K562 (cell line): ENCODE results near the gene TMEM184B. TPM values are rescaled to one million over a fixed set of nuclear protein-coding genes. Genes with fewer than 3 reads are reported as not detected.
A peak's percentile ranks its signal among the peaks of the same experiment; 100 is the strongest.

ENCODE experiments used
- CBX2 ChIP-seq: fragments of 200-600 bp; sonication (generic); IDR thresholded peaks from one replicate; pipeline ENCODE4 v1.6.1; 2012; ENCODE audit warnings: mild to moderate bottlenecking, low read length, inconsistent platforms; ENCODE audit not compliant: insufficient read depth, poor library complexity, severe bottlenecking
- CXXC5 ChIP-seq: fragments of 250-450 bp; sonication (Bioruptor Pico); IDR thresholded peaks from 2 replicates; pipeline ENCODE4 v1.8.0; 2022; ENCODE audit warnings: inconsistent platforms, mild to moderate bottlenecking, moderate library complexity
- DACH1 ChIP-seq: fragments of 450-650 bp; IDR thresholded peaks from 2 replicates; pipeline ENCODE4 v1.6.1; 2018; ENCODE audit not compliant: partially characterized antibody
- FOXA3 ChIP-seq, 2 experiments: fragments of 450-650 bp in 1 of 2; sonication (generic) in 1 of 2; formaldehyde crosslinking; IDR thresholded peaks in 1 of 2; conservative IDR thresholded peaks in 1 of 2; 2 replicates each; pipeline versions ENCODE4 v1.4.0 to v1.8.0; 2020 to 2022; ENCODE audit warnings: mild to moderate bottlenecking in 2 of 2, missing genetic modification reagents in 1 of 2
- HES1 ChIP-seq: fragments of 450-650 bp; IDR thresholded peaks from 2 replicates; pipeline ENCODE4 v1.6.1; 2016; ENCODE audit warnings: low read depth, mild to moderate bottlenecking, moderate library complexity
- HNRNPL ChIP-seq: fragments of 200-400 bp; formaldehyde crosslinking; IDR thresholded peaks from 2 replicates; pipeline ENCODE4 v1.6.1; 2017; ENCODE audit warnings: low read depth, mild to moderate bottlenecking, low read length
- KAT8 ChIP-seq: fragments of 450-650 bp; IDR thresholded peaks from 2 replicates; pipeline ENCODE4 v1.6.1; 2016; ENCODE audit warnings: low read depth, mild to moderate bottlenecking
- MED1 ChIP-seq: sonication (generic); formaldehyde crosslinking; IDR thresholded peaks from 2 replicates; pipeline ENCODE4 v1.8.1; 2023; ENCODE audit warnings: missing genetic modification reagents, borderline replicate concordance
- NRF1 ChIP-seq, 2 experiments: fragments of 450-650 bp; IDR thresholded peaks in 1 of 2; conservative IDR thresholded peaks in 1 of 2; 2 replicates each; pipeline ENCODE4 v1.6.1; 2014; ENCODE audit warnings: mild to moderate bottlenecking in 2 of 2
- PREB ChIP-seq: sonication (generic); formaldehyde crosslinking; IDR thresholded peaks from 2 replicates; pipeline ENCODE4 v1.8.1; 2023; ENCODE audit warnings: mild to moderate bottlenecking, missing genetic modification reagents
- SLC30A9 ChIP-seq: fragments of 250-450 bp; sonication (Bioruptor Pico); IDR thresholded peaks from 2 replicates; pipeline ENCODE4 v1.8.0; 2022; ENCODE audit warnings: mild to moderate bottlenecking, moderate library complexity
- TARDBP ChIP-seq: fragments of 450-650 bp; IDR thresholded peaks from 2 replicates; pipeline ENCODE4 v1.6.1; 2016
- TEAD2 ChIP-seq: fragments of 450-650 bp; IDR thresholded peaks from 2 replicates; pipeline ENCODE4 v1.6.1; 2016; ENCODE audit warnings: missing genetic modification characterization, control low read depth, missing compliant biosample characterization
- ZBED1 ChIP-seq: IDR thresholded peaks from 2 replicates; pipeline ENCODE4 v1.6.1; 2014
- ZBTB1 ChIP-seq: sonication (generic); formaldehyde crosslinking; IDR thresholded peaks from 2 replicates; pipeline ENCODE4 v1.8.1; 2023; ENCODE audit warnings: missing genetic modification reagents, low read depth, mild to moderate bottlenecking, borderline replicate concordance
- ZNF76 ChIP-seq: fragments of 250-450 bp; sonication (Bioruptor Pico); IDR thresholded peaks from 2 replicates; pipeline ENCODE4 v1.4.0; 2020; ENCODE audit warnings: mild to moderate bottlenecking, moderate library complexity, borderline replicate concordance
- polyA plus RNA-seq, 8 experiments: library from polyadenylated mRNA; depleted of rRNA in 4 of 8; stranded (reverse) in 5 of 8; unstranded in 3 of 8; fragments of >200 nt; fragmentation: Nextera tagmentation in 2 of 8; fragmentation: Illumina TruSeq in 1 of 8; extraction: Ambion mirVana in 2 of 8; extraction: Trizol in 1 of 8; gene quantifications; 2 replicates each; pipeline versions ENCODE4 v1.2.1 to v1.2.3, GENCODE V29; 2011 to 2014; ENCODE audit warnings: inconsistent platforms in 1 of 8, missing spikeins in 1 of 8
- total RNA-seq, 7 experiments: library from RNA; depleted of rRNA in 6 of 7; stranded (reverse); fragments of >200 nt in 6 of 7; fragmentation: Illumina TruSeq in 2 of 7; extraction: Trizol in 2 of 7; gene quantifications; 2 replicates each; pipeline versions ENCODE4 v1.2.1 to v1.2.3, GENCODE V29; 2011 to 2021; ENCODE audit warnings: low replicate concordance in 1 of 7
- TF ChIP-seq, protein P1 (sequence below): IDR thresholded peaks from 3 replicates; pipeline ENCODE4 v1.6.1; 2011; ENCODE audit warnings: borderline replicate concordance, mild to moderate bottlenecking, moderate library complexity; ENCODE audit not compliant: insufficient read length; ENCODE audit errors: extremely low read depth
- TF ChIP-seq, protein P2 (sequence below): fragments of 250-450 bp; sonication (Bioruptor Pico); IDR thresholded peaks from 2 replicates; pipeline ENCODE4 v1.4.0; 2020; ENCODE audit warnings: borderline replicate concordance
- TF ChIP-seq, protein P3 (sequence below): fragments of 250-450 bp; sonication (Bioruptor Pico); IDR thresholded peaks from 2 replicates; pipeline ENCODE4 v1.4.0; 2020

Gene TMEM184B
- total and polyA plus RNA-seq, 9 of the 15 experiments (the other 6 are each of a cell fraction or from before 2014, with no cell fraction given), result 0.31 to 25.1 (median 6.2) TPM

- TF ChIP-seq, protein P1, sequence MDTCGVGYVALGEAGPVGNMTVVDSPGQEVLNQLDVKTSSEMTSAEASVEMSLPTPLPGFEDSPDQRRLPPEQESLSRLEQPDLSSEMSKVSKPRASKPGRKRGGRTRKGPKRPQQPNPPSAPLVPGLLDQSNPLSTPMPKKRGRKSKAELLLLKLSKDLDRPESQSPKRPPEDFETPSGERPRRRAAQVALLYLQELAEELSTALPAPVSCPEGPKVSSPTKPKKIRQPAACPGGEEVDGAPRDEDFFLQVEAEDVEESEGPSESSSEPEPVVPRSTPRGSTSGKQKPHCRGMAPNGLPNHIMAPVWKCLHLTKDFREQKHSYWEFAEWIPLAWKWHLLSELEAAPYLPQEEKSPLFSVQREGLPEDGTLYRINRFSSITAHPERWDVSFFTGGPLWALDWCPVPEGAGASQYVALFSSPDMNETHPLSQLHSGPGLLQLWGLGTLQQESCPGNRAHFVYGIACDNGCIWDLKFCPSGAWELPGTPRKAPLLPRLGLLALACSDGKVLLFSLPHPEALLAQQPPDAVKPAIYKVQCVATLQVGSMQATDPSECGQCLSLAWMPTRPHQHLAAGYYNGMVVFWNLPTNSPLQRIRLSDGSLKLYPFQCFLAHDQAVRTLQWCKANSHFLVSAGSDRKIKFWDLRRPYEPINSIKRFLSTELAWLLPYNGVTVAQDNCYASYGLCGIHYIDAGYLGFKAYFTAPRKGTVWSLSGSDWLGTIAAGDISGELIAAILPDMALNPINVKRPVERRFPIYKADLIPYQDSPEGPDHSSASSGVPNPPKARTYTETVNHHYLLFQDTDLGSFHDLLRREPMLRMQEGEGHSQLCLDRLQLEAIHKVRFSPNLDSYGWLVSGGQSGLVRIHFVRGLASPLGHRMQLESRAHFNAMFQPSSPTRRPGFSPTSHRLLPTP, result no peak
- TF ChIP-seq DACH1 (no peak), KAT8 (no peak), ZBTB1 (CRISPR knock-in tag) (no peak), SLC30A9 (CRISPR knock-in tag) (no peak), ZBED1 (no peak), TARDBP (no peak), HNRNPL (no peak), FOXA3 (CRISPR knock-in tag; conservative IDR thresholded peaks at IDR 0.05 in 1 of 2, IDR thresholded peaks at IDR 0.05 in 1 of 2) (no peak), CBX2 (no peak), PREB (CRISPR knock-in tag) (no peak), HES1 (no peak), CXXC5 (CRISPR knock-in tag) (peak; percentile 69; the same call in 1 of the 2 replicates), MED1 (CRISPR knock-in tag) (no peak), NRF1 (conservative IDR thresholded peaks at IDR 0.05 in 1 of 2, IDR thresholded peaks at IDR 0.05 in 1 of 2) (peak; percentile 26 to 40; a peak in 2 of 4 replicates), ZNF76 (no peak), TEAD2 (tag) (no peak)
- TF ChIP-seq, protein P2, sequence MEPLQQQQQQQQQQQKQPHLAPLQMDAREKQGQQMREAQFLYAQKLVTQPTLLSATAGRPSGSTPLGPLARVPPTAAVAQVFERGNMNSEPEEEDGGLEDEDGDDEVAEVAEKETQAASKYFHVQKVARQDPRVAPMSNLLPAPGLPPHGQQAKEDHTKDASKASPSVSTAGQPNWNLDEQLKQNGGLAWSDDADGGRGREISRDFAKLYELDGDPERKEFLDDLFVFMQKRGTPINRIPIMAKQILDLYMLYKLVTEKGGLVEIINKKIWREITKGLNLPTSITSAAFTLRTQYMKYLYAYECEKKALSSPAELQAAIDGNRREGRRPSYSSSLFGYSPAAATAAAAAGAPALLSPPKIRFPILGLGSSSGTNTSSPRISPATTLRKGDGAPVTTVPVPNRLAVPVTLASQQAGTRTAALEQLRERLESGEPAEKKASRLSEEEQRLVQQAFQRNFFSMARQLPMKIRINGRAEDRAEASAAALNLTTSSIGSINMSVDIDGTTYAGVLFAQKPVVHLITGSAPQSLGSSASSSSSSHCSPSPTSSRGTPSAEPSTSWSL (CRISPR knock-in tag), result no peak
- TF ChIP-seq, protein P3, sequence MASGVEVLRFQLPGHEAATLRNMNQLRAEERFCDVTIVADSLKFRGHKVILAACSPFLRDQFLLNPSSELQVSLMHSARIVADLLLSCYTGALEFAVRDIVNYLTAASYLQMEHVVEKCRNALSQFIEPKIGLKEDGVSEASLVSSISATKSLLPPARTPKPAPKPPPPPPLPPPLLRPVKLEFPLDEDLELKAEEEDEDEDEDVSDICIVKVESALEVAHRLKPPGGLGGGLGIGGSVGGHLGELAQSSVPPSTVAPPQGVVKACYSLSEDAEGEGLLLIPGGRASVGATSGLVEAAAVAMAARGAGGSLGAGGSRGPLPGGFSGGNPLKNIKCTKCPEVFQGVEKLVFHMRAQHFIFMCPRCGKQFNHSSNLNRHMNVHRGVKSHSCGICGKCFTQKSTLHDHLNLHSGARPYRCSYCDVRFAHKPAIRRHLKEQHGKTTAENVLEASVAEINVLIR (CRISPR knock-in tag), result no peak
These were observed 45.3 kb upstream of the TMEM184B start (continued) for GRCh38 chr22:38317995-38318715.
